Trophoblast cell (in vitro differentiated cells and primary cell): Measurements from ENCODE around the gene C12orf60.

Source experiments
- DNase-seq, 2 donors: peaks; one replicate each; pipeline ENCODE4 v3.0.0-alpha.2; 2016
- H2AFZ ChIP-seq: 2 replicates; pipeline ENCODE4 v1.6.1; 2013; ENCODE audit warnings: low read length, moderate library complexity, mild to moderate bottlenecking; ENCODE audit not compliant: insufficient read depth, poor library complexity
- H2AK5ac ChIP-seq: 2 replicates; pipeline ENCODE4 v1.6.1; 2013; ENCODE audit warnings: mild to moderate bottlenecking, low read length
- H2BK120ac ChIP-seq: 2 replicates; pipeline ENCODE4 v1.6.1; 2013; ENCODE audit warnings: low read length, mild to moderate bottlenecking, moderate library complexity; ENCODE audit not compliant: insufficient read depth, poor library complexity
- H2BK12ac ChIP-seq: 2 replicates; pipeline ENCODE4 v1.6.1; 2013; ENCODE audit warnings: mild to moderate bottlenecking, low read length, moderate library complexity
- H2BK5ac ChIP-seq: 2 replicates; pipeline ENCODE4 v1.6.1; 2013; ENCODE audit warnings: low read length, low read depth, moderate library complexity, mild to moderate bottlenecking; ENCODE audit not compliant: poor library complexity
- H3K14ac ChIP-seq: 2 replicates; pipeline ENCODE4 v1.6.1; 2013; ENCODE audit warnings: mild to moderate bottlenecking, low read length
- H3K18ac ChIP-seq: 2 replicates; pipeline ENCODE4 v1.6.1; 2013; ENCODE audit warnings: mild to moderate bottlenecking, low read length
- H3K23ac ChIP-seq: 2 replicates; pipeline ENCODE4 v1.6.1; 2013; ENCODE audit warnings: low read length
- H3K27ac ChIP-seq: 2 replicates; pipeline ENCODE4 v1.5.1; 2013; ENCODE audit warnings: low read depth, mild to moderate bottlenecking, inconsistent platforms, low read length, moderate library complexity
- H3K27me3 ChIP-seq: 2 replicates; pipeline ENCODE4 v1.6.1; 2013; ENCODE audit warnings: inconsistent platforms, mild to moderate bottlenecking, low read length, moderate library complexity; ENCODE audit not compliant: insufficient read depth
- H3K36me3 ChIP-seq, 2 experiments: 1 replicate in 1 of 2; 2 replicates in 1 of 2; pipeline ENCODE4 v1.6.1; 2013; ENCODE audit warnings: low read length in 2 of 2, mild to moderate bottlenecking in 2 of 2, moderate library complexity in 1 of 2; ENCODE audit not compliant: insufficient read depth in 2 of 2, control insufficient read depth in 1 of 2
- H3K4ac ChIP-seq: 2 replicates; pipeline ENCODE4 v1.6.1; 2013; ENCODE audit warnings: low read depth, mild to moderate bottlenecking, low read length, moderate library complexity
- H3K4me1 ChIP-seq, 2 experiments: 1 replicate in 1 of 2; 2 replicates in 1 of 2; pipeline ENCODE4 v1.6.1; 2013; ENCODE audit warnings: low read length in 2 of 2, mild to moderate bottlenecking in 2 of 2, moderate library complexity in 1 of 2; ENCODE audit not compliant: insufficient read depth in 2 of 2, control insufficient read depth in 1 of 2
- H3K4me2 ChIP-seq: 2 replicates; pipeline ENCODE4 v1.6.1; 2013; ENCODE audit warnings: inconsistent platforms, mild to moderate bottlenecking, low read length, moderate library complexity
- H3K4me3 ChIP-seq: 2 replicates; pipeline ENCODE4 v1.5.1; 2013; ENCODE audit warnings: mild to moderate bottlenecking, low read depth, low read length, inconsistent platforms
- H3K79me1 ChIP-seq: one replicate; pipeline ENCODE4 v1.6.1; 2013; ENCODE audit warnings: low read length
- H3K79me2 ChIP-seq: 2 replicates; pipeline ENCODE4 v1.6.1; 2013; ENCODE audit warnings: low read length, mild to moderate bottlenecking; ENCODE audit not compliant: control insufficient read depth, insufficient read depth, poor library complexity
- H3K9ac ChIP-seq: 2 replicates; pipeline ENCODE4 v1.6.1; 2013; ENCODE audit warnings: mild to moderate bottlenecking, low read length
- H3K9me3 ChIP-seq: 2 replicates; pipeline ENCODE4 v1.6.1; 2013; ENCODE audit warnings: low read depth, mild to moderate bottlenecking, control low read depth, inconsistent platforms, low read length; ENCODE audit not compliant: insufficient read depth
- H4K12ac ChIP-seq: 2 replicates; pipeline ENCODE4 v1.6.1; 2013; ENCODE audit warnings: low read depth, mild to moderate bottlenecking, low read length, moderate library complexity
- H4K8ac ChIP-seq: 2 replicates; pipeline ENCODE4 v1.6.1; 2013; ENCODE audit warnings: low read depth, mild to moderate bottlenecking, low read length, moderate library complexity
- H4K91ac ChIP-seq: one replicate; pipeline ENCODE4 v1.6.1; 2013; ENCODE audit warnings: low read depth, mild to moderate bottlenecking, low read length, moderate library complexity
- WGBS: extraction: QIAGEN DNeasy Blood & Tissue Kit; methylation state at CpG from one replicate; pipeline ENCODE4 v1.1.7; 2013; ENCODE audit warnings: missing lambda C conversion rate; ENCODE audit not compliant: insufficient read length, insufficient coverage; ENCODE audit errors: extremely low coverage; 5-methylcytosine and 5-hydroxymethylcytosine counted together

Gene C12orf60

DNA sequence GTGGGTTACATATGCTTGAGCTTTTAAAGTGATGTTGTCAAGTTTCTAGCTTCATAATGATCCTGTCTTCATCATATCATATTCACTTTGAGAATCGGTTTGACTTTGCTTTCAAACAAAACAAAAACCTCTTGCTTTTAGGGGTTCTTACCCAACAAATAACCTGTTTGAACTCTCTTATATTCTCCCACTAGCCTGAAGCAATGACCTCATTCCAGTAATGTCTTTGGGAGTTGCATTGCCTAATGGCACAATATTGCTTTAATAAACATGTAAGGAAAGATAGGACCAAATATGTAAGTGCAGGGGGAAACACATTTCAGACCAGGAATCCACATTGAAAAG lies 27.9 kb upstream of the C12orf60 start:
- DNase-seq, result peak; percentile 16 to 59
- Histone ChIP-seq H4K91ac (no peak overlapping the region), H3K9me3 (peaks cover 3% of the 10 kb centered on the region), H2AFZ (no peak overlapping the region), H3K79me2 (peaks cover 13% of the 10 kb centered on the region), H4K12ac (no peak overlapping the region), H3K4ac (no peak overlapping the region), H2AK5ac (no peak overlapping the region), H3K4me1 (peaks cover 2 to 8% of the 10 kb centered on the region in 2 experiments), H3K27me3 (no peaks in the 10 kb centered on the region), H3K4me3 (no peak overlapping the region), H3K79me1 (peaks cover 22% of the 10 kb centered on the region), H2BK12ac (no peak overlapping the region), H3K36me3 (no peaks in the 10 kb centered on the region), H3K27ac (peak overlapping the region; percentile 13), H3K14ac (no peak overlapping the region), H3K9ac (no peak overlapping the region), H2BK5ac (no peak overlapping the region), H3K18ac (no peak overlapping the region), H4K8ac (no peak overlapping the region), H3K23ac (no peak overlapping the region), H2BK120ac (no peak overlapping the region), H3K4me2 (peak overlapping the region; percentile 65)
- WGBS, result no CpG with 5 or more reads among the region's 1 CpG

- H4K91ac ChIP-seq, result no peak overlapping the region
- H2BK5ac ChIP-seq, result peak overlapping the region; percentile 42
- no peak for DNase-seq
- no peak overlapping the region for H4K12ac ChIP-seq
- peaks cover 2 to 8% of the 10 kb centered on the region in 2 experiments for H3K4me1 ChIP-seq
- no peaks in the 10 kb centered on the region for H3K36me3 ChIP-seq
- peaks cover 18% of the 10 kb centered on the region for H3K79me1 ChIP-seq
- no peak overlapping the region for H3K9ac ChIP-seq
- H3K27me3 ChIP-seq, result no peaks in the 10 kb centered on the region
- H2AFZ ChIP-seq, result no peak overlapping the region
- WGBS, result no CpG with 5 or more reads among the region's 5 CpGs
- peaks cover 11% of the 10 kb centered on the region for H3K79me2 ChIP-seq
- no peak overlapping the region for H3K23ac ChIP-seq
- H2AK5ac ChIP-seq, result no peak overlapping the region
- H3K4me2 ChIP-seq, result peak overlapping the region; percentile 65
- H3K14ac ChIP-seq, result no peak overlapping the region
- H3K27ac ChIP-seq, result peak overlapping the region; percentile 40
- peaks cover 3% of the 10 kb centered on the region for H3K9me3 ChIP-seq
- no peak overlapping the region for H2BK12ac ChIP-seq
- peak overlapping the region; percentile 29 for H3K4ac ChIP-seq
- no peak overlapping the region for H3K18ac ChIP-seq
- H4K8ac ChIP-seq, result no peak overlapping the region
- no peak overlapping the region for H2BK120ac ChIP-seq
- H3K4me3 ChIP-seq, result no peak overlapping the region
These were observed 27.1 kb upstream of the C12orf60 start for GRCh38 chr12:14776236-14776961.

DNA sequence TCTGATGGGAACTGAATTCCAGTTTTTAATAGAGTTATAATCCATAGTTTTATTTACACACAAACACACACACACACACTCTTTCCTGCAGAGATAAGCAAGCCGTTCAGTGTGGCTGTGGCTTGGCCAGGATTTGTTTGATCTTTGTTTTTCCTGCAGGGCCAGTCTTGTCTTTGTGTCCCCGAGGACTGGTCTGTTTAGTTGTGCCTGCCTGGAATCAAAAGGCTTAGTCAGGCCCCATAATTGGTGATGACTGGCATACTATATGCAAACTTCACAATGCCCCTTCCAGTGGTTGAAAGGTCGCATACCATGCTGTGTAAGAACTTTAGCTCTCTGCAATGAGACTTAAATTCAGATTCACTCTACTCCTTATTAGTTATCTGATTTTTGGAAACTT lies 26.2 kb upstream of the C12orf60 start:
- Histone ChIP-seq H3K14ac (no peak overlapping the region), H3K4ac (no peak overlapping the region), H2BK12ac (no peak overlapping the region), H4K91ac (no peak overlapping the region), H3K4me3 (no peak overlapping the region), H3K4me2 (no peak overlapping the region), H3K4me1 (peaks cover 2 to 8% of the 10 kb centered on the region in 2 experiments), H2AK5ac (no peak overlapping the region), H3K79me1 (peaks cover 18% of the 10 kb centered on the region), H4K8ac (no peak overlapping the region), H3K36me3 (no peaks in the 10 kb centered on the region), H3K27me3 (no peaks in the 10 kb centered on the region), H2BK5ac (no peak overlapping the region), H3K9me3 (peaks cover 3% of the 10 kb centered on the region), H3K9ac (no peak overlapping the region), H2BK120ac (no peak overlapping the region), H3K23ac (no peak overlapping the region), H4K12ac (no peak overlapping the region), H3K18ac (no peak overlapping the region), H3K27ac (peak overlapping the region; percentile 40), H2AFZ (no peak overlapping the region), H3K79me2 (peaks cover 11% of the 10 kb centered on the region)
- peak; percentile 12 to 38 for DNase-seq
- no CpG with 5 or more reads among the region's 3 CpGs for WGBS

DNA sequence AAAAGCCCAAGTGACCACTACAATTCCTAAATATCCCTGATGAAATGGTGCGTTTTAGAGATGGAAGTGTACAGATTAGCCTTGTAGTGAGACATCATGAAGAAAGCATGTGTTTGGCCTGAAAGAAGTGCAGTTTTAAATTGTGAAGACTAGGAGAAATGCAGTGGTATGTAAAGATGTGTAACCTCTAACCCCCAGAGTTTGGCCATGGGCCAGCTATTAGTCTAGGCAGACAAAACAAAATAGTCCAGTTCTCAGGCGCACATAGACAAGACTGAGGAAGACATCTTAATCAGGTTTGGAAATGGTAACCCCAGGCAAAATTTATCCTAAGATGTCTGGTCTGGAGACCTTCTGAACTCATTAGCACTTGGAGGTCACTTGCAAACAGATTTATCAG lies 23.6 kb upstream of the C12orf60 start:
- H3K27me3 ChIP-seq, result no peaks in the 10 kb centered on the region
- H2BK5ac ChIP-seq, result no peak overlapping the region
- H3K27ac ChIP-seq, result no peak overlapping the region
- no peak overlapping the region for H2BK12ac ChIP-seq
- H3K4me1 ChIP-seq, result peaks cover 2 to 8% of the 10 kb centered on the region in 2 experiments
- no peak overlapping the region for H3K4ac ChIP-seq
- DNase-seq, result no peak
- H3K23ac ChIP-seq, result no peak overlapping the region
- H3K9me3 ChIP-seq, result no peaks in the 10 kb centered on the region
- no peak overlapping the region for H2BK120ac ChIP-seq
- no peak overlapping the region for H3K9ac ChIP-seq
- no peak overlapping the region for H3K18ac ChIP-seq
- H3K36me3 ChIP-seq, result no peaks in the 10 kb centered on the region
- no CpG with 5 or more reads among the region's 2 CpGs for WGBS
- peaks cover 5% of the 10 kb centered on the region for H3K79me2 ChIP-seq
- no peak overlapping the region for H3K4me3 ChIP-seq
- H4K8ac ChIP-seq, result no peak overlapping the region
- no peak overlapping the region for H2AK5ac ChIP-seq
- no peak overlapping the region for H4K12ac ChIP-seq
- H4K91ac ChIP-seq, result no peak overlapping the region
- H3K14ac ChIP-seq, result no peak overlapping the region
- H3K79me1 ChIP-seq, result peaks cover 9% of the 10 kb centered on the region
- H3K4me2 ChIP-seq, result no peak overlapping the region
- H2AFZ ChIP-seq, result no peak overlapping the region
